OCI-LY1 (cell line): ENCODE data around the gene JPT2.

Experiments used
- EZH2 ChIP-seq: fragments of 200-600 bp; sonication (generic), shearing (Covaris generic); IDR thresholded peaks from 2 replicates; pipeline ENCODE4 v1.8.0; 2017; ENCODE audit warnings: borderline replicate concordance, mixed run types, mild to moderate bottlenecking, antibody characterized with exemption, low read length, moderate library complexity, mixed read lengths
- TF ChIP-seq, protein P1 (sequence below): fragments of 200-600 bp; sonication (generic), shearing (Covaris generic); IDR thresholded peaks from 2 replicates; pipeline ENCODE4 v1.5.1; 2017; ENCODE audit warnings: mild to moderate bottlenecking, antibody characterized with exemption, low read length, moderate library complexity, mixed read lengths

DNA sequence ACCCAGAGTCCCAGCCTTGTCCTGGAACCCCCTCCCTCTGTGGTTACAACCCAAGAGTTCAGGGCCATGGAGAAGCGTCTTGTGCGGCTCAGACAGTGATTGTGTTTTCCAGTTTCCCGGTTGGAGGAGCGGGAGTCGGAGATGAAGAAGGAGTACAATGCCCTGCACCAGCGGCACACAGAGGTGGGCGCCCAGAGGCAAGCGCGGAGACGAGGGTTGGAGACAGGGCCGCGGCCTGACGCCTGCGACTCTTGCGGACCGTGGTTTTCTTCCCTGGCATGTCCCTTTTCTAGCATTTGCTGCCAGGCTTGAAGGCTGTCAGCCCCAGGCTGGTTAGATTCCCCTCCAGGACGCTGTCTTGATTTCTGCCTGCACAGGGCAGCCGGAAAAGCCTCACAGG lies 50.9 kb downstream of the JPT2 start:
- TF ChIP-seq, protein P1, sequence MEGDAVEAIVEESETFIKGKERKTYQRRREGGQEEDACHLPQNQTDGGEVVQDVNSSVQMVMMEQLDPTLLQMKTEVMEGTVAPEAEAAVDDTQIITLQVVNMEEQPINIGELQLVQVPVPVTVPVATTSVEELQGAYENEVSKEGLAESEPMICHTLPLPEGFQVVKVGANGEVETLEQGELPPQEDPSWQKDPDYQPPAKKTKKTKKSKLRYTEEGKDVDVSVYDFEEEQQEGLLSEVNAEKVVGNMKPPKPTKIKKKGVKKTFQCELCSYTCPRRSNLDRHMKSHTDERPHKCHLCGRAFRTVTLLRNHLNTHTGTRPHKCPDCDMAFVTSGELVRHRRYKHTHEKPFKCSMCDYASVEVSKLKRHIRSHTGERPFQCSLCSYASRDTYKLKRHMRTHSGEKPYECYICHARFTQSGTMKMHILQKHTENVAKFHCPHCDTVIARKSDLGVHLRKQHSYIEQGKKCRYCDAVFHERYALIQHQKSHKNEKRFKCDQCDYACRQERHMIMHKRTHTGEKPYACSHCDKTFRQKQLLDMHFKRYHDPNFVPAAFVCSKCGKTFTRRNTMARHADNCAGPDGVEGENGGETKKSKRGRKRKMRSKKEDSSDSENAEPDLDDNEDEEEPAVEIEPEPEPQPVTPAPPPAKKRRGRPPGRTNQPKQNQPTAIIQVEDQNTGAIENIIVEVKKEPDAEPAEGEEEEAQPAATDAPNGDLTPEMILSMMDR, result no peak
- TF ChIP-seq EZH2, result no peak
